T-cell (primary cell): Measurements from ENCODE around the gene GOLGA8M. TPM values are rescaled to one million over a fixed set of nuclear protein-coding genes. Genes with fewer than 3 reads are reported as not detected.
"Not testable (repeated sequence)": the region's sequence is repeated elsewhere in the genome, so short reads cannot be mapped to it uniquely, and the experiment has no call there.

ENCODE experiments used
- ATAC-seq, 4 experiments: fragments of 200-7000 bp in 3 of 4; fragments of 150-1000 bp in 1 of 4; cut with Tn5 transposase; replicated peaks in 1 of 4; 1 replicate in 3 of 4; 2 replicates in 1 of 4; pipeline ENCODE4 v1.10.0; 2021; ENCODE audit warnings: moderate library complexity in 3 of 4, mild to moderate bottlenecking in 2 of 4, moderate number of reproducible peaks in 1 of 4
- CTCF ChIA-PET, 2 donors: fragments of 300-600 bp; sonication (Branson Sonifier 250); formaldehyde crosslinking; loops; one replicate each; lab custom pipeline; 2022; ENCODE audit warnings: antibody characterized with exemption in 2 of 2; lab: Charles Lee
- POLR2A ChIA-PET, 2 donors: fragments of 300-600 bp; sonication (Branson Sonifier 250); formaldehyde crosslinking; loops; one replicate each; lab custom pipeline; 2022; ENCODE audit warnings: antibody characterized with exemption in 2 of 2; lab: Charles Lee
- DNase-seq, 35 experiments: peaks; one replicate each; pipeline versions ENCODE4 v3.0.0 to v3.0.0-alpha.2; 2013 to 2023
- H3K27ac ChIP-seq: one replicate; pipeline ENCODE4 v1.5.1; 2013; ENCODE audit warnings: low read length
- H3K27me3 ChIP-seq, 2 experiments: replicated peaks in 1 of 2; 1 replicate in 1 of 2; 2 replicates in 1 of 2; pipeline versions ENCODE4 v1.6.1 to v1.7.0; 2013; ENCODE audit warnings: low read length in 1 of 2, mixed read lengths in 1 of 2; ENCODE audit not compliant: control insufficient read depth in 2 of 2, insufficient read depth in 2 of 2; ENCODE audit errors: extremely low read depth in 1 of 2
- H3K36me3 ChIP-seq, 2 donors: 1 replicate in 1 of 2; 2 replicates in 1 of 2; pipeline versions ENCODE4 v1.6.1 to v1.7.0; 2013; ENCODE audit warnings: low read length in 1 of 2; ENCODE audit not compliant: control insufficient read depth in 2 of 2, insufficient read depth in 1 of 2; ENCODE audit errors: extremely low read depth in 1 of 2
- H3K4me1 ChIP-seq, 2 experiments: 1 replicate in 1 of 2; 2 replicates in 1 of 2; pipeline versions ENCODE4 v1.6.1 to v1.7.0; 2013; ENCODE audit warnings: low read length in 2 of 2, mixed read lengths in 1 of 2; ENCODE audit not compliant: insufficient read depth in 2 of 2, control insufficient read depth in 1 of 2; ENCODE audit errors: extremely low read depth in 1 of 2
- H3K4me3 ChIP-seq, 2 donors: 1 replicate in 1 of 2; 2 replicates in 1 of 2; pipeline versions ENCODE4 v1.5.1 to v1.7.0; 2013; ENCODE audit warnings: mild to moderate bottlenecking in 2 of 2, low read length in 1 of 2, moderate library complexity in 1 of 2; ENCODE audit not compliant: control insufficient read depth in 1 of 2; ENCODE audit errors: extremely low read depth in 1 of 2
- H3K9me3 ChIP-seq: 2 replicates; pipeline ENCODE4 v1.7.0; 2013
- H3K27ac Mint-ChIP-seq, 2 donors: one replicate each; pipeline ENCODE4 v1.8.0; 2020 to 2021; ENCODE audit warnings: mild to moderate bottlenecking in 2 of 2, mixed read lengths in 2 of 2
- H3K27me3 Mint-ChIP-seq, 2 donors: one replicate each; pipeline ENCODE4 v1.8.0; 2021 to 2022; ENCODE audit warnings: mixed read lengths in 2 of 2
- H3K36me3 Mint-ChIP-seq: one replicate; pipeline ENCODE4 v1.8.0; 2021; ENCODE audit warnings: mixed read lengths
- H3K4me1 Mint-ChIP-seq, 3 donors: one replicate each; pipeline ENCODE4 v1.8.0; 2020 to 2022; ENCODE audit warnings: mixed read lengths in 3 of 3, mild to moderate bottlenecking in 1 of 3
- H3K4me3 Mint-ChIP-seq, 3 donors: one replicate each; pipeline ENCODE4 v1.8.0; 2020 to 2022; ENCODE audit warnings: mild to moderate bottlenecking in 3 of 3, mixed read lengths in 3 of 3, moderate library complexity in 3 of 3
- H3K9me3 Mint-ChIP-seq, 3 donors: one replicate each; pipeline ENCODE4 v1.8.0; 2020 to 2022; ENCODE audit warnings: mixed read lengths in 3 of 3
- WGBS: methylation state at CpG from one replicate; pipeline ENCODE4 v1.1.5; 2013; ENCODE audit warnings: missing lambda C conversion rate; ENCODE audit not compliant: insufficient coverage; 5-methylcytosine and 5-hydroxymethylcytosine counted together
- total RNA-seq, 35 experiments: library from RNA in 6 of 35; stranded (reverse) in 6 of 35; fragments of 120-200 nt in 1 of 35; gene quantifications; one replicate each; pipeline versions ENCODE4 v1.2.1 to v1.2.4 and lab custom pipeline; 2013 to 2026

Gene GOLGA8M
- total RNA-seq, 5 donors from 2014 or later (not counting 1 experiment from before 2014, with no cell fraction given) = 1.6 to 4.6 (median 2.2) TPM

DNA sequence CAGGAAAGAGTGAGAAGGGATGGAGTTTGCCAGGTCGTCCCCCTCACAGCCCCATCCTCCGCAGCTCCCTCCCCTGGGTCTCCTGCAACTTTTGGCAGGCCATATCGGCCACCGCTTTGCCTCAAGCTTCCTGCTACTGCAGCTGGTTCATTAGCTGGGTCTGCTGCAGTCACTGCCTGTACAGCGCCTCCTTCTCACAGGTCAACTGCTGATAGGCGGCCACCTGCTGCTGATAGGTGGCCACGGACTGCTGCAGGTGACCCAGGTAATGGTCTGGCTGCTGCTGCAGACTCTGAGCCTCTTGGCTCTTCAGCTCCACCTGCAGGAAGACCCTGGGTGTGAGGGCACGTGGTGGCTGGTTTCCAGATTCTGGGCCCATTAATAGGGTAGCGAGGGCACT, 8.3 kb downstream of the GOLGA8M start:
- ATAC-seq, H3K27ac Mint-ChIP-seq, H3K36me3 ChIP-seq, POLR2A ChIA-PET, H3K27me3 ChIP-seq, H3K27me3 Mint-ChIP-seq, H3K36me3 Mint-ChIP-seq, H3K4me1 ChIP-seq, H3K27ac ChIP-seq, H3K4me3 Mint-ChIP-seq, H3K4me1 Mint-ChIP-seq, CTCF ChIA-PET, H3K9me3 Mint-ChIP-seq, H3K9me3 ChIP-seq, H3K4me3 ChIP-seq, DNase-seq: not testable (repeated sequence)
- WGBS = no CpG with 5 or more reads among the region's 9 CpGs

DNA sequence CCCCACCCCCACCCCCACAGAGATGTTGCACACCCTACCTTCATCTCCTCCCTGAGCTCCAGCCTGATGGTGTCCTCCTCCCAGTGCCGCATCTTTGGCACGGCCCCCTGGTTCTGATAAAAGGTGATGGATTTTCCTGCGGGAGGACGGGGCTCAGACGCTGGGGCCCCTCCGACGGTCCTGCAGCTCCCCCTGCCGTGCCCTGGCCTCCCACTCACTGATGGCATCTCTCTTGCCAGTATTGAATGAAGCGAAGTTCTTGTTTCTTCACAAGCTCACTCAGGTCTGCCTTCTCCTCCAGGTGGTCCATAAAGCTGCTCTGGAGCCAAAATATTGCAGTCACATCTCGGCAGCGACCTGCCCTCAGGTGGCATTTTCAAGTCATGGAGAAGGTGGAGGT, 9.8 kb downstream of the GOLGA8M start:
- H3K36me3 Mint-ChIP-seq, H3K27ac Mint-ChIP-seq, H3K27me3 Mint-ChIP-seq, CTCF ChIA-PET, H3K36me3 ChIP-seq, H3K9me3 Mint-ChIP-seq, H3K4me1 ChIP-seq, POLR2A ChIA-PET, H3K4me3 Mint-ChIP-seq, ATAC-seq, H3K4me1 Mint-ChIP-seq, H3K9me3 ChIP-seq, DNase-seq, H3K4me3 ChIP-seq, H3K27ac ChIP-seq, H3K27me3 ChIP-seq: not testable (repeated sequence)
- no CpG with 5 or more reads among the region's 11 CpGs for WGBS

DNA sequence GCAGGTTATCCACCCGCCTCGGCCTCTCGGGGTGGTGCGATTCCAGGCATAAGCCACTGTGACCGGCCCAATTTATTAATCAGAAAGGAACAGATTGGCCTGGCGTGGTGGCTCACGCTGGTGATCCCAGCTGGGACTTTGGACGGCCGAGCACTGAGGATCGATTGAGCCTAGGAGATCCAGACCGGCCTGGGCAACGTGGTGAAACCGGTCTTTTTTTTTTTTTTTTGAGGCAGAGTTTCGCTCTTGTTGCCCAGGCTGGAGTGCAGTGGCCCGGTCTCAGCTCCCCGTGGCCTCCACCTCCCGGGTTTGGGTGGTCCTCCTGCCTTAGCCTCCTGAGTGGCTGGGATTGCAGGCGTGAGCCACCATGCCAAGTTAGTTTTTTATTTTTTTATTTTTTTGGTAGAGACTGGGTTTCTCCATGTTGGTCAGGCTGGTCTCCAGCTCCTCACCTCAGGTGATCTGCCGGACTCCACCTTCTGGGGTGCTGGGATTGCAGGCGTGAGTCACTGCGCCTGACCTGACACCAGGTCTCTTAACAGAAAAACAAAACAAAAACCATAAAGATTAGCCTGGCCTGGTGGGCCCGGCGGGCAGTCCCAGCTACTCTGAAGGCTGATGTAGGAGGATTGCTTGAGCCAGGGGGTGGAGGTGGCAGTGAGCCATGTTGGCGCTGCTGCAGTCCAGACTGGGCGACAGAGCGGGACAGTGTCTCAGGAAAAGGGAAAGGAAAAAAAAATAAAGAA, 18.0 kb downstream of the GOLGA8M start:
- H3K27ac Mint-ChIP-seq, CTCF ChIA-PET, POLR2A ChIA-PET, H3K4me3 Mint-ChIP-seq, H3K27me3 Mint-ChIP-seq, DNase-seq, ATAC-seq, H3K27me3 ChIP-seq, H3K36me3 Mint-ChIP-seq, H3K27ac ChIP-seq, H3K4me3 ChIP-seq, H3K9me3 Mint-ChIP-seq, H3K4me1 Mint-ChIP-seq, H3K36me3 ChIP-seq, H3K9me3 ChIP-seq, H3K4me1 ChIP-seq: not testable (repeated sequence)
- WGBS = 93% methylated on average over 22 of the region's 26 CpGs

DNA sequence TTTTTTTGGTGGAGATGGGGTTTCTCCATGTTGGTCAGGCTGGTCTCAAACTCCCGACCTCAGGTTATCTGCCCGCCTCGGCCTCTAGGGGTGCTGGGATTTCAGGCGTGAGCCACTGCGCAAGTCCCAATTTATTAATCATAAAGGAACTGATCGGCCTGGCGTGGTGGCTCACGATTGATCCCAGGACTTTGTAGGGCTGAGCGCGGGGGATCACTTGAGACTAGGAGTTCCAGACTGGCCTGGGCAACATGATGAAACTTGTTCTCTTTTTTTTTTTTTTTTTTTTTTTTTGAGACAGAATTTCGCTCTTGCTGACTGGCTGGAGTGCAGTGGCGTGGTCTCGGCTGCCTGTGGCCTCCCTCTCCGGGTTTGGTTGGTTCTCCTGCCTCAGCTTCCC, 19.2 kb downstream of the GOLGA8M start:
- CTCF ChIA-PET, H3K9me3 Mint-ChIP-seq, POLR2A ChIA-PET, H3K4me1 ChIP-seq, H3K36me3 Mint-ChIP-seq, ATAC-seq, H3K9me3 ChIP-seq, H3K4me3 ChIP-seq, H3K4me1 Mint-ChIP-seq, H3K36me3 ChIP-seq, DNase-seq, H3K27me3 Mint-ChIP-seq, H3K27me3 ChIP-seq, H3K27ac ChIP-seq, H3K4me3 Mint-ChIP-seq, H3K27ac Mint-ChIP-seq: not testable (repeated sequence)
- 78% methylated on average over 4 of the region's 14 CpGs for WGBS

DNA sequence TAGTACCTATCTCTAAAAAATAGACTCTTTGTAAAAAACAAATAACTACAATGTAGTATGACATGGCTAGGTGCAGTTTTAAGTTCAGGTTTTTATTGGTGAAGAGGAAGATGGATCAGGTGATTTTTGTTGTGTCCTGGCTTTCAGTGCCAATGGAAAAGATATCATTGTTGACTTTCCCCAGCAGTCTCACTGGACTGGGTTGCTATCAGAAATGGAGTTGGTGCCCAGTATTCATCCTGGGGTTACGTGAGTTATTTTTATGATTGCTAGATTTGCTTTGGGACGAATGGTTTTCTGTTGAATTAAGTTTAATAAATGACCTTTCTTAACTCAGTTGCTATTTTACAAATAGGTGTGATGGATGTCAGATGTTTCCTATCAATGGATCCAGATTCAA, 38.7 kb downstream of the GOLGA8M start:
- H3K36me3 Mint-ChIP-seq, CTCF ChIA-PET, H3K27me3 ChIP-seq, POLR2A ChIA-PET, H3K4me3 Mint-ChIP-seq, ATAC-seq, H3K36me3 ChIP-seq, H3K27ac Mint-ChIP-seq, H3K4me3 ChIP-seq, H3K27ac ChIP-seq, H3K9me3 ChIP-seq, H3K4me1 ChIP-seq, H3K4me1 Mint-ChIP-seq, H3K27me3 Mint-ChIP-seq, H3K9me3 Mint-ChIP-seq, DNase-seq: not testable (repeated sequence)
- no CpG with 5 or more reads among the region's 2 CpGs for WGBS

DNA sequence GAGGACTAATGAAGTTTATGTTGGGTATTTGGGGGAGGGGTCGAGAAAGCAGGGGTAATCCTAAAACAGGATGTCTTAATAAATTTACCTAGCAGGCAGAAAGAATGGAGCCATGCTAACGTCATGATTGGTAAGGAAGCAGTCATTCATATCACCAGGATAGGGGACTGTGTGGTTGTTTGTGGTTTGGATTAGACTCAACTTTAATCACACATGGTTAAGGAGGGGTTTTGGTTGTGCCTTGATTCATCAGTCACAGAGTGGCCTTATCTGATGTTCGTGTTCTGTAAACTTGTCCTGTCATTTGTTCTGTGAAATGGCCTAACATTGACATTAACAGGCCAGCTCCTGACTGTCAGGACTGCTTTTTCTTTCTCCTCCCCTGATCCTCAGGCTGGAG, 40.1 kb downstream of the GOLGA8M start:
- H3K27me3 ChIP-seq, H3K4me1 ChIP-seq, H3K9me3 ChIP-seq, H3K27ac Mint-ChIP-seq, H3K36me3 ChIP-seq, H3K4me1 Mint-ChIP-seq, H3K27me3 Mint-ChIP-seq, CTCF ChIA-PET, ATAC-seq, H3K36me3 Mint-ChIP-seq, DNase-seq, H3K27ac ChIP-seq, POLR2A ChIA-PET, H3K4me3 ChIP-seq, H3K4me3 Mint-ChIP-seq, H3K9me3 Mint-ChIP-seq: not testable (repeated sequence)
- WGBS = no CpG with 5 or more reads among the region's 3 CpGs

DNA sequence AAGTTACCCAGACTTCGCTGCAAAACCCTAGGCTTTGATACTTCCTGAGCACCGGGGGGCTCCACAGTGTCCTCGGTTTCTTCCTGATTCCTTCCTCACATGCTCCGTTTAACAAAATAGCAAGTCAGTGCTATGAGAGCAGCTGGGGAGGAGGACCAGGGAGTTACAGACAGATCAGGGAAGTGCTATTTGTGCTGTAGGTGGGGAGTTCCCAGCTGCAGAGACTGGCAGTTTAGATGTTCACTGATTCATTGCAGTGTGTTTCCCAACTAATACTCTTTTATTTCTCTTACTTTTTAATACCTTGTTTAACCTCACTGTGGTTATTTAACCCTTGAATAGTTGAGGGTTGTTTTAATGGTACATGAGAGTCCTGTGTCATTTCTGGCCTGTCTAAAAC, 45.8 kb downstream of the GOLGA8M start:
- H3K27ac ChIP-seq, H3K36me3 ChIP-seq, H3K4me3 Mint-ChIP-seq, POLR2A ChIA-PET, H3K4me3 ChIP-seq, DNase-seq, H3K27me3 ChIP-seq, H3K36me3 Mint-ChIP-seq, H3K4me1 ChIP-seq, H3K27me3 Mint-ChIP-seq, H3K4me1 Mint-ChIP-seq, H3K9me3 ChIP-seq, H3K9me3 Mint-ChIP-seq, H3K27ac Mint-ChIP-seq, CTCF ChIA-PET: not testable (repeated sequence)
- peak in 2 of 4 experiments; percentile 28 to 47 for ATAC-seq
- no CpG with 5 or more reads among the region's 4 CpGs for WGBS
